ENCODE data around the gene LIMCH1.
"Not testable (repeated sequence)": the region's sequence is repeated elsewhere in the genome, so short reads cannot be mapped to it uniquely, and the experiment has no call there.

The LIMCH1 gene

GRCh38 chr4:41642746-41643145 is 104.8 kb downstream of the LIMCH1 start:
- peak; percentile 32 for DNase-seq (ENCODE audit: low read depth)

DNA sequence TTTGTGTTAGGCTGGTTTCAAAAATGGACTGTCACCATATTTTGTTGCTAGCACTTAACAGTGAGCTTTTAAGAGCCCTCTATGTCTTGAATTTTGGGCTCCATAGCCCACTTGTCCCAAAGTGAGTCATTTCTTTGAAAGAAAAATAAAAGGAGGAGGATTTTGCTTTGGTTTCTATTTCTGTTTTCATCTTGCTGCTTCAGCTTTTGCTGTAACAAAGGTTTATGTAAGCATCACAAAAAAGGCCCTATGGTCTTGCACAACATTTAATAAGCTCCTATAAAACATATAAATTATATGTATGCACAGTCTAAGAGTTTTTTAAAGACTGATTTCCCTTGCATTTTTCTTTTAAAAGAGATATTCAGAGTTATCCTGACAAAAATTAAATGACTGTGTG is 105.4 kb downstream of the LIMCH1 start:
- DNase-seq (ENCODE audit: low read depth): peak; percentile 27

DNA sequence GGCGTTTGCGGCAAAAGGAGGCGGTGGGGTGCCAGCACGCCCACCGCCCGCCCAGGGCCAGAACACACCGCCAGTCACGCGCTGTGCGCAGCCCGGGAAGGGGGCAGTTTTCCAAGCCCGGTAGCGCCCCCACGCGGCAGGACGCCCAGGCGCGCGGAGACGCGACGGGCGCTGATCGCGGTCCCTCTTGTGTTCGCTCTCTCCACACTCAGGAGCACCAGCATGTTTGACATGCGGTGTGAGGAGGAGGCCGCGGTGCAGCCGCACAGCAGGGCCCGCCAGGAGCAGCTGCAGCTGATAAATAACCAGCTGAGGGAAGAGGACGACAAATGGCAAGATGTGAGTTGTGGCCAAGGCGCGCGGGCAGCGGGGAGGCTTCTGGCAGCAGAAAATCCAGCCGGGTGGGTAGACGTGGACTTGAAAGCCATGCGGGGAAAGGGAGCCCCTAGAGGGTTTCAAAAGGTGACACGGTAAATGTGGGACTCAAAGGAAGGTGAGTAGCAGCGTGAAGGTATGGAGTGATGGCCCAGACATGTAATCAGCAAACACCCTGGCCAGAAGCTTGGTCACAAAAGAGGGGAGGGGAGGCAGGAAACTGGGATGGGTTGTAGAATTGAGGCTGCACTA is 106.4 kb downstream of the LIMCH1 start:
- peak; percentile 51 for DNase-seq (ENCODE audit: low read depth)

DNA sequence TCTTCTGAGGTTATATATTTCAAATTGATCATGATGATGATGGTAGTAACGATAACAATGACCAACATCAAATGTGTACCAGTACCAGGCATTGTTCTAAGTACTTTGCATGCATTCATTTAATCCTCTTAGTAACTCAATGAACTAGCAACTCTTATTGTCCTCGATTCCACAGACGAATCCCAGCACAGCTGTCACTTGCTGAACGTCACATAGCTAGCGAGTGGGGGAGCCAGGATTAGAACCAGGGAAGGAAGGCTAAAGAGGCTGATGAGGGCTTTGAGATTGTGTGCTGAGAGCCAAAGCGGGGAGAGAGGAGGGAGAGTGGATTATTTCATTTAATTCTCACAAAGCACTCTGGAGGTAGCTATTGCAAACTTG is 106.9 kb downstream of the LIMCH1 start:
- no peak for DNase-seq (ENCODE audit: low read depth)

DNA sequence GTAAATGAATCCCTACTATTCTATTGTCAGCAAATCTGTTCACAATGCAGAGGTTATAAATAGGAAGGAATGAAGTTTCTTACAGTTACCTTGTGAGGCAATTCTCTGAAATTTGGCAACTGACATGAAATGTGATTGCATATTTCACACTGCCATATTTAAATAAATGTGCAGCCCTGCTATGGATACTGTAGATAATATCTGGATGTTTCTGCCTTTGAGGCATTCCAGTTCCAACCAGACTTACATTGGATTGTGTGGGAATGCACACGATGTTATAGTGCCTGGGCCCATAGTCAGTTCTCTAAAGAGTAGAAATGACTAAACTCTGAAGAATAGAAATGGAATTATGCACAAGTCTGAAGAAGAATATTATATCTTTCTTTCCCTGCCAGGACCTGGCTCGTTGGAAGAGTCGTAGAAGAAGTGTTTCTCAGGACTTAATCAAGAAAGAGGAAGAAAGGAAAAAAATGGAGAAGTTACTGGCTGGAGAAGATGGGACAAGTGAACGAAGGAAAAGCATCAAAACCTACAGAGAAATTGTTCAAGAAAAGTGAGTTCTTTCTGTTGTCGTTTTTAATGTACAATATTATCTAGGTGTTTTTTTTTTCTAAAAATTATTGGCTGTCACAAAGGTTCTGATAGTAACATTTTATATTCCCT is 107.9 kb downstream of the LIMCH1 start:
- DNase-seq (ENCODE audit: low read depth): peak; percentile 39

DNA sequence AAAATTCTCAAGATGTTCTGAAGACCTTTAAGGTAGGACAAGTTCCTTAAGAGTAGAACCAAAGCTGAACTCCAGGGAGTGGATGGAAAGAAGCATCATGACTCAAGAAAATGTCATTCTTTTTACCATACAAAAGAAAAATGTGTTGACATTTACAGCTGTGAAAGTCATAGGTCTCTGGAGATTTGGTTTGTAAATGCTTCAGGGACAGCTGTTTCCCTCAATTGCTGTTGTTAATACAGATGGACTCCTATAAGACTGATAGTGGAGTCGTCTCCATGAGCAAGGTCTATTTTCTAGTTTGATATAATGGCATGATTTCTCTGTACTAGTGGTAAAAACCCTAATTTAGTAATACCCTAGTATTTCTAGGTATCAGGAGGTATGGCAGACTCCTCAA is 108.9 kb downstream of the LIMCH1 start:
- DNase-seq (ENCODE audit: low read depth): peak; percentile 4

DNA sequence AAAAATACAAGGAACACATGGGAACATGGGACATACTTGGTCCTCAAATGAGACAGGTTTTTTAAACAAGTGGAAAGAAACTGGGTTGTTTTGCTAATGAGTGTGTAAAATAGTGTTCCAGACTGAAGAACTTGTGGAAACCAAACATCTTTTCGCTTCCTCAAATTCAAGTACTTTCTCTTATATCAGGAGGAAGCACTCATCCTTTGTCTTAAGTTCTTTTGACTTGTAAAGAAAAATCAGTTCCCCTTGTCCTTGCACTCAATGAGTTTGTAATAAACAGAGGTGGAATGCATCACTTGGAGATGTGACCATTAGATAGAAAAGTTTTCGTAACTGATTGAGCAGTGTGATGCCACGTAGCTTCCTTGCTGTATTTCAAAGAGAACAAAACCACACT is 109.4 kb downstream of the LIMCH1 start:
- DNase-seq (ENCODE audit: low read depth): no peak

DNA sequence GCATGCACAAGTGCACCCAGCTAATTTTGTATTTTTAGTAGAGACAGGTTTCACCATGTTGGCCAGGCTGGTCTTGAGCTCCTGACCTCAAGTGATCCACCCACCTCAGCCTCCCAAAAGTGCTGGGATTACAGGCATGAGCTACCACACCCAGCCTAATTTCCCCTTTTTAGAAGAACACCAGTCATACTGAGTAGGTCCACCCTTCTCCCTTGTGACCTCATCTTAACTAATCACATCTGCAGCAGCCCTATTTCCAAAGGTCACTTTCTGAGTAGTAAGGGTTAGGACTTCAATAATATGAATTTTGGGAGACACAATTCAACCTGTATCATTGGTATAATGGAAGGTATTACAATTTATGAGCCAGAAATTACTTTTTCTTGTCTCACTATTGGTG is 113.2 kb downstream of the LIMCH1 start:
- DNase-seq (ENCODE audit: low read depth): not testable (repeated sequence)

- peak; percentile 65 for DNase-seq (ENCODE audit: low read depth)
Measured at GRCh38 chr4:41652971-41653370, 115.0 kb downstream of the LIMCH1 start.

DNA sequence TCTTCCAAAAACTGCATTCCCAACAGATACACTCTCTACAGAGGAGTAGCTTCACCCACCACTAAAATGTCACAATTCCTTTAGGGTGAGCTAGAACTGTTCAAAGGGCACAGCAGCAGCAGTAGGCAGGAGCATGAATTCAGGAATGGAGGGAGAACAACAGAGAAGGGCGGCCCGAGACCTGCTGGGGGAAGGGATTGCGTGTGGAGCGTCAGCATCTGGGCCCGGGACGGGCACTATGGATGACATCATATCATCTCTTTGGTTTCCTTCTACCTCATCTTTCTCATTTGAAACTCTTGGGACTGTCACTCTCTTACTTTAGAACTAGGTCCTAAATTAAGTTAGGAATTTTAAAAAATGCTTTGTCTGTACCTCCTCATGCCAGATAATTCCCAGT is 115.6 kb downstream of the LIMCH1 start:
- no peak for DNase-seq (ENCODE audit: low read depth)

DNA sequence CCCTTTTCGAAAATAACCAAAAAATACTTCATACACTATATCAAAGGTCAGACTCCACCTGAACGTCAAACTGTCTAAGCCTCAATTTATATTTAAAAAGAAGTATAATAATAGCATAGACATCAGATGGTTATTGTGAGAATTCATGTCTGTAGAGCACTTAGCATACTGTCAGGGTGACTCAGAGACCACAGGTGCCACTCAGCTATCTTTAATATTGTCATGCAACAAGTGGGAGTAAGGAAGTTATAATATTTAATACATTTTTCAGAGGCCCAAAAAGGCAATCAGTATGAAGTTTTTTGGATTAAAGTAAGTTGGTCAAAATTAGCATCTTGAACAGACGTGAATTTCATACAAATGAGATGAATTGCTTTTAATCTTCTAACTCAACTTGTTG is 117.2 kb downstream of the LIMCH1 start:
- DNase-seq (ENCODE audit: low read depth): peak; percentile 63

DNA sequence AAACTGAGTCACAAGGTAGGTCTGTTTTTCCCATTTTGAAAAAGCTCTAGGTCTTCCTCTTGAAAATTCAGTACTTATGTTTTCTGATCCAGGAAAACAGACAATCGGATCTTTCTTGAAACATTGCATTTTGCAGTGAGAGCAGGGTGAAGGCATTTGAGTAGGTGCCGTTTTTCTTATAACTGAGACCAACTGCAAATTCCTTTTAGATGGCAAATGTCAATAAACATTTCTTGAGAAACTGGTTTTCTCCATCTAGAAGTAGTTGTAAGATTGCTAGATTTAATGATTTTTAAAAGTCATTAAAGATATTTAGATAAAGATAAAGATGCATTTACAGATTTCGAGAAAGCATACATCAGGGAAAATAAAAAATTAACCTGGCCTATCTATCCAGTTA is 118.1 kb downstream of the LIMCH1 start:
- DNase-seq (ENCODE audit: low read depth): no peak

- no peak for DNase-seq (ENCODE audit: low read depth)
Measured at GRCh38 chr4:41656572-41657520, 118.9 kb downstream of the LIMCH1 start.

DNA sequence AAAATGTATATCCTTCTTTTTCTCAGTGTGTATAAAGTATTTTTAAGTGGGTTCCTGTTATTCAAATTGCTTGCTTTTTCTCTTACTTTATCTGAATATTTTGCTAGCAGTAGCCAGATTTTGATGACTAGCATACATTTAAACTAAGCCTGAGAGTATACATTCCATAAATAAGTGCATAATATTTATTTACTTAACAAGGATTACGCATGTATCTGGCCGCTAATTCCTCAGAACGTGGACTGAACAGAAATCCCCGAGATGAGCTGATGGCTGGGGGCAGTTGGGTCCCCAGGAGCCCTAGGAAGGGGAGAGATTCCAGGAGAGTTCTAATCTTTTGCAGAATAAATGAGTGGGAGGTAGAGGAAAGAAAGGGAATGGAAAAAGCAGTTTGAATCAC is 119.6 kb downstream of the LIMCH1 start:
- no peak for DNase-seq (ENCODE audit: low read depth)

DNA sequence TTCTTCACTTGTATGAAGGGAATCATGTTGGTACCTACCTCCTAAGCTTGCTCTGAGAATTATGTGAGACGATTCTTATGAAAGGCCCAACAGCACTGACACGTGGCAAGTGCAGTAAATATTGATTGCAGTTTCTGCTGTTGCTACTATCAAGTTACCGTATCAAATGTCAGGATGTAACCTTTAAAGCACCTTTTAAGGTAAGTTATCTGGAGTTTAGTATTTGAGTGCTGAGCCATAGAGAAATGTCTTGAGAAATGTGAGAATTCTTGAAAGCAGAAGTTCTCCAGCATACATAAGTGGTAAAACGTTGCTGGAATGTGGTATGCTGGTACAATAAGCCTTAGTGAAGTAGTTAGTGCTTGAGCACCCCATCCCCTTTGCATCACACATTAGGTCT is 120.2 kb downstream of the LIMCH1 start:
- DNase-seq (ENCODE audit: low read depth): no peak

DNA sequence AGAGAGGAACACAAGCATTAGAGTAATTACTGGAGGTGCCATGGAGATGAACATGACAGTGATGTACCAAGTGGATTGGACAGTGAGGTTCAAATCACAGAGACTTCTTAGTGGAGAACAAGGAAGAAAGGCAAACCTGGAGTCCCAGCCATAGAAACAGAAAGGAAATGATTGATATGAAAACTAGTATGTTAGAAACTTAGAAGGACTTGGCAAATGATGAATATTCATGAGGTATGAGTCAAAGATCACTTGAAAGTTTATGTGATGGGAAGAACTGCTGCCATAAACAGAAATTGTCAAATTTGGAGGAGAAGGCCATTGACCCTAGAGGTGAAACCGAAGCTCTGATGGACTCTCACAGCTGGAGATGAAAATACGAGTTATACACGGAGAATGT is 122.4 kb downstream of the LIMCH1 start:
- no peak for DNase-seq (ENCODE audit: low read depth)

DNA sequence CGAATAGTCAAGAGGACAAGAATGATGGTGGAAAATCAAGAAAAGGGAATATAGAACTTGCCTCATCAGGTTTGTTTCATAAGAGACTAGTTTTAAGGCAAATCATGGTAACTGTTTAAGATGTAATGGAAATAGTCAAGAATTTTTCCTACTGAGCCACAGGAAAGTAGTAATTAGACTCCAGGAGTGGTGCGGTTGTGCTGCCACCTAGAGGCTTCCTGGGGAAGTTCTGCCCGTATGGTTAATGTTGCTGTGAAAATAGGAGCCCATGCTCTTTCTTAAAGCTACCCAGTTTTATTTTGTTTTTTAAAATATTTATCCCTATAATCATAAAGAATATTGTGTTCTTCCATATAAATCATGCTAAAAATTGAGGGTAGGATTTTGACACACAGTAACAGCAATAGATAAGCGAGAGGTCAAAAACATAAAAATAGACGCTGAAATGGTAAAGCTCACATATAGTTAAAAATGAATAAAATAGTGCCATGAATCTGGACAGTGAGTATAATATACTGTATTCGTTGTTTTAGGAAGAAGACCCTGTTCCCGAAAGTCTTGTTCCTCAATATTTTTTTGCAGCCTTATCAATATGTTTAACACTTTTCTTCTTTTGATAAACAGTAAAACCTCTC is 123.6 kb downstream of the LIMCH1 start:
- peak; percentile 71 for DNase-seq (ENCODE audit: low read depth)

DNA sequence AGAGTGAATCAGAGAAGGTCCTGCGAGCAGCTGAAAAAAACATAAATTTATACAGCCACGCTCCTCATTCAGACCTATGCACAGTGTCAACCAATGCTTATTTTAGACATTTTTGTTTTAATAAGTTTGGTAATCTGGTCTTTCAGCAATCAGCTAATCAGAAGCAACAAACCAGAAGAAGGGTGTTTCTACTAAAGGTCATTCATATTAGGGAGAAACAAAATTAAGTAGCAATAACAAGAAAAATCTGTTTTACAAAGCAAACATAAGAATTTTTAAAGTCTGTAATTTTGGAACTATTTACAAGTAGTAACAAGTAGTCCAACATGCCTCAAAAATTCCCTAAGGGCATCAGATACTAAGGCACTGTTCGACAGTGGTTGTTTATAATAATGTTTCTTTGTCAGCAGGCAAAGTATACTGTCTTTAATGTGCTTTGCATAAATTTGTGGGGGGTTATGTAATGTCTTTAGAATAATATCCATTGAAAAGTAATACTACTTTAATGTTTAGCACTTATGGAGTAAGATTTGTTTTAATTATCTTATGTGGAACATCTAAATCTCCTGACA is 127.8 kb downstream of the LIMCH1 start:
- DNase-seq (ENCODE audit: low read depth): no peak

DNA sequence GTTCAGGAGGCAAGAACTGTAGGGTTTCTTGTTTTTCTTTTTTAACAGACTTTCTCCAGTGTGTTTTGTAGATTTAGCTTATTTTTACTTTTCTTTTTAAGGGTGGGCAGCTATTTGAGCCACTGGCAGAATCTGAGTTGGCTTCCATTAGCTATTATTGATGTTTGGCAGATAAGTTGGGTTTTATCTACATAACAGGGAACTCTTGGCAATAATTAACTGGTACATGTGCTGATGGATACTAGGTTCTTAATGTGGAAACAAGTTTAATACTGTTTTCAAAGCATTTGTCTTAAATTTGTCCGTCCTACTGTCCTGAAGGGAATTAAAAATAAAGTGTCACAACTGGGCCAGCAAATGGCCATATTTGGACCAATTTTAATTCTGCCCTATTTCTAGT is 130.1 kb downstream of the LIMCH1 start:
- no peak for DNase-seq (ENCODE audit: low read depth)

DNA sequence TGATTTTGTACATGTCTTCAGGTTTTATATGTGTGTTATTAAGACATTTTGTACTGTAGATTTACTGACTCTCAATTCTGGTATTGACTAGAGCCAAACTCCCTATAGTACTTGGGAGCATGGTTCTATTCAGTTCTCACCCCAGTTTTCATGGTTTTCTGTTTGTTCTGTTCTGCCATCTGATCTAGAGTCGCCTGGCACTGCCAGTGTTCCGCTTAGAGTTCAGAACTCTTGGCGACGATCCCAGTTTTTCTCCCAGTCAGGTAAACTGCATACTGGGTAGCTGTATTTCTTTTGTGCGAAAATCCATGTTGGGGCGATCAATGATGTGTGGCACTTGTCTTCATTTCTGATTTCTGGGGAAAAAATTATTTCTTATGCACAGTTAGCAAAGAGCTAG is 132.6 kb downstream of the LIMCH1 start:
- no peak for DNase-seq (ENCODE audit: low read depth)

DNA sequence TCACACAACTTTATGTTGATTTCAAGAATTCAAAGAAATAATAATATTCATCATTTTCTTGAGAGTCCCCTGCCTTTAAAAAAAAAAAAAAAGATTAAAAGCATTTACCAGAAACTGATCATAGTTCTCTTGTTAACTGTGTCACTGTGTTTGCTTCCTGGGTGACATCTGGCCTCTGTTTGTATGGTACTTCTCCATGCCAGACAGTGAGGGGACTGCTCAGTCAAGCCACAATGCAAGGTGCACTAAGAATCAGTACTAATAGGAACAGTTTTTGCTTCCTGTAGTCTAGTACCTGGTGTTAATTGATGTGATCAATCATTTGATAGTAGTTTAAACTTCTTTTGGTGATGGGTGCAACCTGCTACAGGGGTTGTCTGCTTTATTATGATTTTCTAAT is 133.0 kb downstream of the LIMCH1 start:
- no peak for DNase-seq (ENCODE audit: low read depth)
